HEK293 (cell line): ENCODE data around the gene STEAP3.

Experiments
- CTCF ChIA-PET: fragments of 350-600 bp; formaldehyde crosslinking; extraction: SDS; loops from one replicate; lab custom pipeline; 2021; ENCODE audit warnings: antibody characterized with exemption; lab: Yijun Ruan, JAX
- POLR2A ChIA-PET: fragments of 300-600 bp; formaldehyde crosslinking; extraction: SDS; loops from one replicate; lab custom pipeline; 2020; ENCODE audit warnings: antibody characterized with exemption, inconsistent platforms; lab: Yijun Ruan, JAX
- H3K27ac ChIP-seq: fragments of 200-500 bp; sonication (Bioruptor generic); 2 replicates; pipeline ENCODE4 v1.5.1; 2014; ENCODE audit warnings: low read depth, low read length, control low read depth, inconsistent platforms; ENCODE audit errors: extremely low read depth
- H3K36me3 ChIP-seq, 2 experiments: fragments of 200-500 bp in 1 of 2; sonication (Bioruptor generic) in 1 of 2; 1 replicate in 1 of 2; 2 replicates in 1 of 2; pipeline ENCODE4 v1.5.1; 2014 to 2017; ENCODE audit warnings: inconsistent platforms in 2 of 2, low read length in 2 of 2; ENCODE audit not compliant: control insufficient read depth in 2 of 2, insufficient read depth in 1 of 2
- H3K4me1 ChIP-seq: fragments of 200-500 bp; sonication (Bioruptor generic); 2 replicates; pipeline ENCODE4 v1.5.1; 2014; ENCODE audit warnings: mild to moderate bottlenecking, low read length, inconsistent platforms; ENCODE audit not compliant: control insufficient read depth, insufficient read depth
- H3K4me3 ChIP-seq: 2 replicates; pipeline ENCODE4 v1.5.1; 2011; ENCODE audit warnings: low read depth, mild to moderate bottlenecking, control low read depth, low read length, moderate library complexity
- H3K9me3 ChIP-seq: fragments of 200-500 bp; sonication (Bioruptor generic); 2 replicates; pipeline ENCODE4 v1.5.1; 2014; ENCODE audit warnings: low read depth, low read length, inconsistent platforms; ENCODE audit not compliant: control insufficient read depth, insufficient read depth
- FEZF1 ChIP-seq: fragments of 450-650 bp; formaldehyde crosslinking; IDR thresholded peaks from 2 replicates; pipeline ENCODE4 v1.5.1; 2016; ENCODE audit warnings: missing biosample characterization, missing genetic modification characterization
- GLIS1 ChIP-seq: fragments of 450-650 bp; formaldehyde crosslinking; IDR thresholded peaks from 2 replicates; pipeline ENCODE4 v1.5.1; 2016; ENCODE audit warnings: missing biosample characterization, missing genetic modification characterization
- PRDM4 ChIP-seq: fragments of 450-650 bp; formaldehyde crosslinking; IDR thresholded peaks from 2 replicates; pipeline ENCODE4 v1.5.1; 2017; ENCODE audit warnings: missing biosample characterization, missing genetic modification characterization
- REPIN1 ChIP-seq: fragments of 450-650 bp; formaldehyde crosslinking; IDR thresholded peaks from 2 replicates; pipeline ENCODE4 v1.5.1; 2017; ENCODE audit warnings: missing biosample characterization, missing genetic modification characterization, low read depth
- SALL2 ChIP-seq: fragments of 450-650 bp; formaldehyde crosslinking; IDR thresholded peaks from 2 replicates; pipeline ENCODE4 v1.5.0; 2017; ENCODE audit warnings: missing biosample characterization, mild to moderate bottlenecking, missing genetic modification characterization, borderline replicate concordance
- SETDB1 ChIP-seq: IDR thresholded peaks from one replicate; pipeline ENCODE4 v1.6.1; 2017; ENCODE audit warnings: mild to moderate bottlenecking, low read length, moderate library complexity, mixed read lengths; ENCODE audit not compliant: insufficient read length
- ZBTB8A ChIP-seq: fragments of 450-650 bp; formaldehyde crosslinking; IDR thresholded peaks from 2 replicates; pipeline ENCODE4 v1.5.1; 2016; ENCODE audit warnings: missing biosample characterization, missing genetic modification characterization
- ZFP3 ChIP-seq: fragments of 450-650 bp; formaldehyde crosslinking; IDR thresholded peaks from 2 replicates; pipeline ENCODE4 v1.5.1; 2016; ENCODE audit warnings: low read depth, missing biosample characterization, missing genetic modification characterization
- ZNF184 ChIP-seq: fragments of 450-650 bp; IDR thresholded peaks from 2 replicates; pipeline ENCODE4 v1.5.1; 2018; ENCODE audit warnings: missing biosample characterization, mild to moderate bottlenecking, missing genetic modification characterization
- ZNF324 ChIP-seq: fragments of 450-650 bp; formaldehyde crosslinking; IDR thresholded peaks from 2 replicates; pipeline ENCODE4 v1.5.1; 2016; ENCODE audit warnings: missing biosample characterization, missing genetic modification characterization
- ZNF341 ChIP-seq: fragments of 450-650 bp; formaldehyde crosslinking; IDR thresholded peaks from 2 replicates; pipeline ENCODE4; 2016; ENCODE audit warnings: low read depth, missing biosample characterization, missing genetic modification characterization
- ZNF433 ChIP-seq: fragments of 450-650 bp; formaldehyde crosslinking; IDR thresholded peaks from 2 replicates; pipeline ENCODE4 v1.5.1; 2016; ENCODE audit warnings: missing biosample characterization, missing genetic modification characterization, low read depth
- ZNF548 ChIP-seq: fragments of 450-650 bp; formaldehyde crosslinking; IDR thresholded peaks from 2 replicates; pipeline ENCODE4 v1.5.1; 2016; ENCODE audit warnings: missing biosample characterization, missing genetic modification characterization
- TF ChIP-seq, protein P1 (sequence below): fragments of 450-650 bp; formaldehyde crosslinking; IDR thresholded peaks from 2 replicates; pipeline ENCODE4 v1.5.1; 2016; ENCODE audit warnings: missing biosample characterization, missing genetic modification characterization
- TF ChIP-seq, protein P2 (sequence below): fragments of 450-650 bp; formaldehyde crosslinking; IDR thresholded peaks from 2 replicates; pipeline ENCODE4 v1.5.1; 2016; ENCODE audit warnings: missing biosample characterization, missing genetic modification characterization
- TF ChIP-seq, protein P3 (sequence below): fragments of 450-650 bp; formaldehyde crosslinking; IDR thresholded peaks from 2 replicates; pipeline ENCODE4 v1.5.1; 2017; ENCODE audit warnings: missing biosample characterization, missing genetic modification characterization

STEAP3 gene

GRCh38 chr2:119230219-119231185 is 6.9 kb downstream of the STEAP3 start:
- POLR2A ChIA-PET, result no interaction called here
- Histone ChIP-seq H3K9me3 (no peaks in the 10 kb centered on the region), H3K4me3 (no peak overlapping the region), H3K4me1 (peaks cover 1% of the 10 kb centered on the region; the same call in 1 of the 2 replicates), H3K27ac (no peak overlapping the region), H3K36me3 (peaks cover 0 to 7% of the 10 kb centered on the region in 2 experiments; a peak in 1 of 3 replicates)
- CTCF ChIA-PET, result interaction anchor here (1.3 kb wide), 1 partner anchor 246 kb away, joined by 4 read pairs; no protein-coding TSS in a partner anchor
- TF ChIP-seq GLIS1 (tag by site-specific recombination) (peak; percentile 47; the same call in 1 of the 2 replicates), ZBTB8A (no peak)

DNA sequence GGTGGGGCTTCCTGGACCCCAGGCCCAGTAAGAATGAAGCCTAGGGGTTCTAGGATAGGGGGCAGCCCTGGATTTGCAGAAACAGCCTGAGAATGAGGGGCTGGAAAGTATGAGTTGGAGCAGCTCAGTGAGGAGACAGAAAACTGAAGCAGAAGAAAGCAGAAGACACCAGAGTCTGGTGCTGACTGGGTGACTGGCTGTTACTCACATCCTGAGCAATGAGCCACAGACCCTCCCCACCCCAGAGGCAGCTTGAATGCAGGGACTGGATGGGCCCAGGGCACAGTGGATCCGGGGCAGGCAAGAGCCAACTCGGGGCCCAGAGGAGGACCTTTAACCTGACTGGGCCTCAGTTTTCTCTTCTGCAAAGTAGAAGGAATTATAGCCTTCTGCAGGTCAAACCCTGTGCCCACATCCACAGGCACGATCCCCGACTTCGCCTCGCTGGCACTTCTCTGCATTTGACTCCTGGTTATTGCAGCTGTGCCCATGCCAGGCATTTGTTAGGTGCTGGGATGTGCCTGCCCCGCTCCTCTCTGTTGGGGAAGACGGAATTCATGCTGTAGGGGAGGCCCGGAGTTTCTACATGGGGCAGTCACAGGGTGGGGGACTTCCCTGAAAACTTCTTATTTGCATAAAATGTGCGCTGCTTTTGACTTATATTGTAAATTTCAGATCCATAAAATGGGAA is 8.5 kb downstream of the STEAP3 start:
- ChIA-PET CTCF (interaction anchor here (1.1 to 1.3 kb wide), 2 partner anchors 10 to 244 kb away, joined by 3 to 4 read pairs; no protein-coding TSS in a partner anchor), POLR2A (no interaction called here)
- no peak overlapping the region for H3K27ac ChIP-seq
- no peaks in the 10 kb centered on the region for H3K4me1 ChIP-seq
- H3K9me3 ChIP-seq, result no peaks in the 10 kb centered on the region
- TF ChIP-seq ZFP3 (tag by site-specific recombination) (no peak), ZNF184 (no peak), ZNF433 (no peak), SALL2 (tag by site-specific recombination) (no peak), FEZF1 (tag by site-specific recombination) (no peak), REPIN1 (tag by site-specific recombination) (no peak), ZNF324 (tag by site-specific recombination) (no peak), ZNF341 (no peak), GLIS1 (tag by site-specific recombination) (no peak), PRDM4 (no peak), SETDB1 (no peak), ZNF548 (tag by site-specific recombination) (no peak)
- TF ChIP-seq, protein P1, sequence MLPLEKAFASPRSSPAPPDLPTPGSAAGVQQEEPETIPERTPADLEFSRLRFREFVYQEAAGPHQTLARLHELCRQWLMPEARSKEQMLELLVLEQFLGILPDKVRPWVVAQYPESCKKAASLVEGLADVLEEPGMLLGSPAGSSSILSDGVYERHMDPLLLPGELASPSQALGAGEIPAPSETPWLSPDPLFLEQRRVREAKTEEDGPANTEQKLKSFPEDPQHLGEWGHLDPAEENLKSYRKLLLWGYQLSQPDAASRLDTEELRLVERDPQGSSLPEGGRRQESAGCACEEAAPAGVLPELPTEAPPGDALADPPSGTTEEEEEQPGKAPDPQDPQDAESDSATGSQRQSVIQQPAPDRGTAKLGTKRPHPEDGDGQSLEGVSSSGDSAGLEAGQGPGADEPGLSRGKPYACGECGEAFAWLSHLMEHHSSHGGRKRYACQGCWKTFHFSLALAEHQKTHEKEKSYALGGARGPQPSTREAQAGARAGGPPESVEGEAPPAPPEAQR (tag by site-specific recombination), result no peak
- TF ChIP-seq, protein P2, sequence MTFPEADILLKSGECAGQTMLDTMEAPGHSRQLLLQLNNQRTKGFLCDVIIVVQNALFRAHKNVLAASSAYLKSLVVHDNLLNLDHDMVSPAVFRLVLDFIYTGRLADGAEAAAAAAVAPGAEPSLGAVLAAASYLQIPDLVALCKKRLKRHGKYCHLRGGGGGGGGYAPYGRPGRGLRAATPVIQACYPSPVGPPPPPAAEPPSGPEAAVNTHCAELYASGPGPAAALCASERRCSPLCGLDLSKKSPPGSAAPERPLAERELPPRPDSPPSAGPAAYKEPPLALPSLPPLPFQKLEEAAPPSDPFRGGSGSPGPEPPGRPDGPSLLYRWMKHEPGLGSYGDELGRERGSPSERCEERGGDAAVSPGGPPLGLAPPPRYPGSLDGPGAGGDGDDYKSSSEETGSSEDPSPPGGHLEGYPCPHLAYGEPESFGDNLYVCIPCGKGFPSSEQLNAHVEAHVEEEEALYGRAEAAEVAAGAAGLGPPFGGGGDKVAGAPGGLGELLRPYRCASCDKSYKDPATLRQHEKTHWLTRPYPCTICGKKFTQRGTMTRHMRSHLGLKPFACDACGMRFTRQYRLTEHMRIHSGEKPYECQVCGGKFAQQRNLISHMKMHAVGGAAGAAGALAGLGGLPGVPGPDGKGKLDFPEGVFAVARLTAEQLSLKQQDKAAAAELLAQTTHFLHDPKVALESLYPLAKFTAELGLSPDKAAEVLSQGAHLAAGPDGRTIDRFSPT (tag by site-specific recombination), result no peak
- TF ChIP-seq, protein P3, sequence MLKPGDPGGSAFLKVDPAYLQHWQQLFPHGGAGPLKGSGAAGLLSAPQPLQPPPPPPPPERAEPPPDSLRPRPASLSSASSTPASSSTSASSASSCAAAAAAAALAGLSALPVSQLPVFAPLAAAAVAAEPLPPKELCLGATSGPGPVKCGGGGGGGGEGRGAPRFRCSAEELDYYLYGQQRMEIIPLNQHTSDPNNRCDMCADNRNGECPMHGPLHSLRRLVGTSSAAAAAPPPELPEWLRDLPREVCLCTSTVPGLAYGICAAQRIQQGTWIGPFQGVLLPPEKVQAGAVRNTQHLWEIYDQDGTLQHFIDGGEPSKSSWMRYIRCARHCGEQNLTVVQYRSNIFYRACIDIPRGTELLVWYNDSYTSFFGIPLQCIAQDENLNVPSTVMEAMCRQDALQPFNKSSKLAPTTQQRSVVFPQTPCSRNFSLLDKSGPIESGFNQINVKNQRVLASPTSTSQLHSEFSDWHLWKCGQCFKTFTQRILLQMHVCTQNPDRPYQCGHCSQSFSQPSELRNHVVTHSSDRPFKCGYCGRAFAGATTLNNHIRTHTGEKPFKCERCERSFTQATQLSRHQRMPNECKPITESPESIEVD (tag by site-specific recombination), result no peak
- H3K4me3 ChIP-seq, result no peak overlapping the region
- peaks cover 0 to 3% of the 10 kb centered on the region in 2 experiments; a peak in 1 of 3 replicates for H3K36me3 ChIP-seq
